ENCODE measurements around the gene EOMES. TPM values are rescaled to one million over a fixed set of nuclear protein-coding genes. Genes with fewer than 3 reads are reported as not detected.
A peak's percentile ranks its signal among the peaks of the same experiment; 100 is the strongest.

The EOMES gene
- total and polyA plus RNA-seq, 7 donors = 0.01 to 0.15 (median 0.07) TPM; not detected in 2

DNA sequence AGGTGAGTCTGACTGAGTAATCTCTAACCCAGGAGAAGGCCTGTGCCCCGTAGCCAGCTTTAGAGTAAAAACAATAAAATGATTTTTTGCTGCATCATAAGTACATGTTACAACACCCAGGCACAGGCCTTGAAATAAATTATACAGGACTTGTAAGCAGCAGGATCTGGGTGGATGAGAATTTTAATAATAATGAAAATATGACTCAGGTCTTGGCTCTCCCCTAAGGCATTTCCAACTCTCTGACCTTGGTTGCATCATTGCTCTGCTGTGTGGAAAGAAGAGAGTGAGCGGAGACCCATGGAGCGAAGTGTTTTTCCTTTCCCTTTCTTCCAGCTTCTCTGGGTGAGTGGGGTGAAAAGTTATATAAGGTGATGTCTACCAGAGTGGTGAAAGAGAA lies 44.6 kb downstream of the EOMES start:
- TF ChIP-seq, protein P1, sequence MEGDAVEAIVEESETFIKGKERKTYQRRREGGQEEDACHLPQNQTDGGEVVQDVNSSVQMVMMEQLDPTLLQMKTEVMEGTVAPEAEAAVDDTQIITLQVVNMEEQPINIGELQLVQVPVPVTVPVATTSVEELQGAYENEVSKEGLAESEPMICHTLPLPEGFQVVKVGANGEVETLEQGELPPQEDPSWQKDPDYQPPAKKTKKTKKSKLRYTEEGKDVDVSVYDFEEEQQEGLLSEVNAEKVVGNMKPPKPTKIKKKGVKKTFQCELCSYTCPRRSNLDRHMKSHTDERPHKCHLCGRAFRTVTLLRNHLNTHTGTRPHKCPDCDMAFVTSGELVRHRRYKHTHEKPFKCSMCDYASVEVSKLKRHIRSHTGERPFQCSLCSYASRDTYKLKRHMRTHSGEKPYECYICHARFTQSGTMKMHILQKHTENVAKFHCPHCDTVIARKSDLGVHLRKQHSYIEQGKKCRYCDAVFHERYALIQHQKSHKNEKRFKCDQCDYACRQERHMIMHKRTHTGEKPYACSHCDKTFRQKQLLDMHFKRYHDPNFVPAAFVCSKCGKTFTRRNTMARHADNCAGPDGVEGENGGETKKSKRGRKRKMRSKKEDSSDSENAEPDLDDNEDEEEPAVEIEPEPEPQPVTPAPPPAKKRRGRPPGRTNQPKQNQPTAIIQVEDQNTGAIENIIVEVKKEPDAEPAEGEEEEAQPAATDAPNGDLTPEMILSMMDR (IDR thresholded peaks at IDR 0.05) = no peak
- Histone ChIP-seq H3K27ac (no peak overlapping the region), H3K4me1 (no peaks in the 10 kb centered on the region), H3K4me3 (no peak overlapping the region), H3K36me3 (ENCODE audit: insufficient read depth in 1 of 2, low read depth in 1 of 2) (no peaks in the 10 kb centered on the region), H3K9me3 (no peaks in the 10 kb centered on the region), H3K27me3 (ENCODE audit: insufficient read depth in 3 of 3, low read length in 2 of 3) (no peaks in the 10 kb centered on the region)
- WGBS, 3 donors = 82 to 85% (median 84%) methylated on average over 3 of the region's 3 CpGs
- intact Hi-C loops (cut with DNase I) = no loop called here
- ATAC-seq (peak; percentile 34 to 77 (median 68)), DNase-seq (no peak)

DNA sequence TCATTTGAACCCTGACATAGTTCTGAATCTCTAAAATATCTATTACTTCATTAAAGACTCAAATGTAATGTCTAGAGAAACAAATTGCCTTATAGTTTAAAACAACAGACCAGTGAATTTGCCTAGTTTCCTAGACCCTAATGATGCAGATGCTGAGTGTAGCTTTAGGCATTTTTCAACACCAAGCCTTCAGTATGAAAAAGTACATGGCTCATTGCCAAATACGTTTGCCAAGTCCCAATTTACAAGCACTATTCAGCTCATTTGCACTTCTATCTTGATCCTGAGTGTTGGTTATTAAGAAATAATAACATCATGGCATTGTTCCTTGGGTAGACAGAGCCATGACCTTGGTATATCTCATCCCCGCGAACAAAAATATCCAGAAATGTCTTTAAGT lies 46.8 kb downstream of the EOMES start:
- WGBS, 3 donors = 31 to 55% (median 48%) methylated on average over 3 of the region's 3 CpGs
- H3K4me3 ChIP-seq = no peak overlapping the region
- no peak for ATAC-seq
- no peaks in the 10 kb centered on the region for H3K9me3 ChIP-seq
- no peaks in the 10 kb centered on the region for H3K36me3 ChIP-seq (ENCODE audit: insufficient read depth in 1 of 2, low read depth in 1 of 2)
- no peak for DNase-seq
- TF ChIP-seq, protein P1 (IDR thresholded peaks at IDR 0.05) = no peak
- H3K27ac ChIP-seq = no peak overlapping the region
- intact Hi-C loops (cut with DNase I) = no loop called here
- no peaks in the 10 kb centered on the region for H3K27me3 ChIP-seq (ENCODE audit: insufficient read depth in 3 of 3, low read length in 2 of 3)
- H3K4me1 ChIP-seq = no peaks in the 10 kb centered on the region

DNA sequence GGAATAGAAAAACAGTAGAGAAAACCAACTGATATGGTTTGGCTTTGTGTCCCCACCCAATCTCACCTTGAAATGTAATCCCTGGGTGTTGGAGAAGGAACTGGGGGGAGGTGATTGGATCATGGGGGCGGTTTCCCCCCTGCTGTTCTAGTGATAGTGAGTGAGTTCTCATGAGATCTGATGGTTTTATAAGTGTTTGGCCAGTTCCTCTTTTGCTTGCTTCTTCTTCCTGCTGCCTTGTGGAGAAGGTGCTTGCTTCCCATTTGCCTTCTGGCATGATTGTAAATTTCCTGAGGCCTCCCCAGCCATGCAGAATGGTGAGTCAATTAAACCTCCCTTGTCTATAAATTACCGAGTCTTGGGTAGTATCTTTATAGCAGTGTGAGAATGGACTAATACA lies 48.4 kb downstream of the EOMES start:
- no peak for DNase-seq
- TF ChIP-seq, protein P1 (IDR thresholded peaks at IDR 0.05) = no peak
- Histone ChIP-seq H3K4me1 (no peaks in the 10 kb centered on the region), H3K4me3 (no peak overlapping the region), H3K27me3 (ENCODE audit: insufficient read depth in 3 of 3, low read length in 2 of 3) (no peaks in the 10 kb centered on the region), H3K27ac (no peak overlapping the region), H3K36me3 (ENCODE audit: insufficient read depth in 1 of 2, low read depth in 1 of 2) (no peaks in the 10 kb centered on the region), H3K9me3 (no peaks in the 10 kb centered on the region)
- no peak for ATAC-seq
- intact Hi-C loops (cut with DNase I) = no loop called here
- WGBS, 3 donors = 60 to 69% (median 63%) methylated on average over 2 of the region's 2 CpGs

GRCh38 chr3:27671101-27671500 lies 51.0 kb downstream of the EOMES start:
- intact Hi-C loops (cut with DNase I) = no loop called here

DNA sequence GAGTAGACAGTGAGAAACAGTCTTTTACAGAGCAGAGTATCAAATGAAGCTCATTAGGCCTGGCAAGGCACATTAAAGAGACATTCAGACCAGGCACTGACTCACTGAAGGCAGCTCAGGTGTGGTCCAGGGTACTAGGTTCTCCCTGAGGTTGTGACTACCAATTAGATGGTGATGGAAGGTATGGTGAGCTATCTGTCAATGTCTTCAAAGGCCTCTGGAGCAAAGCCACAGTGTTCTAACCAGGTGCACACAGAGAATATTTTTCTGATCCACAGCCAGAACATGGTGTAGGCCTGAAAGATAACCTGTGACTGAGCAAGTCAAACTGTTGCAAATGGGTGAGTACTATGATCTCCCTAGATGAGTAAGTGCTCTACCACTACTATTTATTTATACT lies 51.5 kb downstream of the EOMES start:
- intact Hi-C loops (cut with DNase I) = no loop called here
- ATAC-seq (no peak), DNase-seq (no peak)
- Histone ChIP-seq H3K4me3 (no peak overlapping the region), H3K27ac (no peak overlapping the region), H3K27me3 (ENCODE audit: insufficient read depth in 3 of 3, low read length in 2 of 3) (no peaks in the 10 kb centered on the region), H3K36me3 (ENCODE audit: insufficient read depth in 1 of 2, low read depth in 1 of 2) (no peaks in the 10 kb centered on the region), H3K4me1 (no peaks in the 10 kb centered on the region), H3K9me3 (no peaks in the 10 kb centered on the region)
- TF ChIP-seq, protein P1 (IDR thresholded peaks at IDR 0.05) = no peak

More at GRCh38 chr3:27671101-27671500, 51.0 kb downstream of the EOMES start:
- no peaks in the 10 kb centered on the region for H3K9me3 ChIP-seq
- TF ChIP-seq, protein P1 (IDR thresholded peaks at IDR 0.05) = no peak
- H3K4me3 ChIP-seq = no peak overlapping the region
- 86 to 88% (median 86%) methylated on average over 6 of the region's 6 CpGs for WGBS, 3 donors
- no peak overlapping the region for H3K27ac ChIP-seq
- no peaks in the 10 kb centered on the region for H3K27me3 ChIP-seq (ENCODE audit: insufficient read depth in 3 of 3, low read length in 2 of 3)
- ATAC-seq (no peak), DNase-seq (no peak)
- no peaks in the 10 kb centered on the region for H3K36me3 ChIP-seq (ENCODE audit: insufficient read depth in 1 of 2, low read depth in 1 of 2)
- H3K4me1 ChIP-seq = no peaks in the 10 kb centered on the region
